Measurements from ENCODE around the gene ATOH8. TPM values are rescaled to one million over a fixed set of nuclear protein-coding genes. Genes with fewer than 3 reads are reported as not detected.

Gene ATOH8
- total and polyA plus RNA-seq, 12 donors, result 8.7 to 45.9 (median 17.8) TPM

GRCh38 chr2:85737481-85737880 lies 16.3 kb upstream of the ATOH8 start:
- ATAC-seq (peak; percentile 33 to 72 (median 52)), DNase-seq (peak; percentile 42 to 76)
- Histone ChIP-seq H3K9me3 (peaks cover 0 to 5% (median 0%) of the 10 kb centered on the region in 11 donors), H3K4me1 (peaks cover 21 to 70% (median 35%) of the 10 kb centered on the region in 9 donors), H3K4me3 (no peak overlapping the region), H3K27ac (peak overlapping the region in 8 of 10 donors; percentile 24 to 67 (median 48)), H3K27me3 (no peaks in the 10 kb centered on the region), H3K36me3 (no peaks in the 10 kb centered on the region)
- 67 to 71% methylated on average over 4 of the region's 4 CpGs for WGBS, 2 donors
- intact Hi-C loops (cut with DNase I), result loop anchor here in 1 of 10 donors (10.0 kb wide), 1 partner anchor 347 kb away; no protein-coding TSS in a partner anchor
- TF ChIP-seq, protein P1, sequence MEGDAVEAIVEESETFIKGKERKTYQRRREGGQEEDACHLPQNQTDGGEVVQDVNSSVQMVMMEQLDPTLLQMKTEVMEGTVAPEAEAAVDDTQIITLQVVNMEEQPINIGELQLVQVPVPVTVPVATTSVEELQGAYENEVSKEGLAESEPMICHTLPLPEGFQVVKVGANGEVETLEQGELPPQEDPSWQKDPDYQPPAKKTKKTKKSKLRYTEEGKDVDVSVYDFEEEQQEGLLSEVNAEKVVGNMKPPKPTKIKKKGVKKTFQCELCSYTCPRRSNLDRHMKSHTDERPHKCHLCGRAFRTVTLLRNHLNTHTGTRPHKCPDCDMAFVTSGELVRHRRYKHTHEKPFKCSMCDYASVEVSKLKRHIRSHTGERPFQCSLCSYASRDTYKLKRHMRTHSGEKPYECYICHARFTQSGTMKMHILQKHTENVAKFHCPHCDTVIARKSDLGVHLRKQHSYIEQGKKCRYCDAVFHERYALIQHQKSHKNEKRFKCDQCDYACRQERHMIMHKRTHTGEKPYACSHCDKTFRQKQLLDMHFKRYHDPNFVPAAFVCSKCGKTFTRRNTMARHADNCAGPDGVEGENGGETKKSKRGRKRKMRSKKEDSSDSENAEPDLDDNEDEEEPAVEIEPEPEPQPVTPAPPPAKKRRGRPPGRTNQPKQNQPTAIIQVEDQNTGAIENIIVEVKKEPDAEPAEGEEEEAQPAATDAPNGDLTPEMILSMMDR (IDR thresholded peaks at IDR 0.05), result no peak

DNA sequence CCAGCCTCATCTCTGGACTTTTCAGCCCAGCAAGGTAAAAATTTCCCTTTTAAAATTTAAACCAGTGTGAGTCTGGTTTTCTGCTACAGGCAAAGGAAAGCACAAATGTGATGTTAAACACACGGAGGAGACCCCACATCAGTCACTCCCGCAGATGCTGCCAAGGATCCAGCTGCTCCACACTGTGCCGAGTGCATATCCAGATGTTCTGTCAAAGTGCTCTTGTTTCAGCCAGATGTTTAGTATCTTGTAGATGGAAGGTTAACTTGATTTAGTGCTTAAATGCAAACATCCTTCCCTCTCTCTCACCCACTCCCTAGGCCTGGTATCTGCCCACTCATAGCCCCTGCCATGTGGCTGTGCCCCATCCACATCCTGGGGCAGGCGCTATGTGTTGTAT lies 15.8 kb upstream of the ATOH8 start:
- ATAC-seq, result no peak
- Histone ChIP-seq H3K9me3 (peaks cover 0 to 5% (median 0%) of the 10 kb centered on the region in 11 donors), H3K27me3 (no peaks in the 10 kb centered on the region), H3K36me3 (no peaks in the 10 kb centered on the region), H3K4me3 (no peak overlapping the region), H3K27ac (peak overlapping the region in 8 of 10 donors; percentile 24 to 67 (median 48)), H3K4me1 (peaks cover 24 to 73% (median 38%) of the 10 kb centered on the region in 9 donors)
- TF ChIP-seq, protein P1 (IDR thresholded peaks at IDR 0.05), result no peak
- no peak for DNase-seq
- intact Hi-C loops (cut with DNase I), result loop anchor here in 1 of 10 donors (10.0 kb wide), 1 partner anchor 347 kb away; no protein-coding TSS in a partner anchor
- WGBS, 2 donors, result 65 to 81% methylated on average over 4 of the region's 4 CpGs

- DNase-seq, result no peak
- intact Hi-C loops (cut with DNase I), result loop anchor here in 1 of 10 donors (10.0 kb wide), 1 partner anchor 335 kb away; no protein-coding TSS in a partner anchor
- TF ChIP-seq, protein P1 (IDR thresholded peaks at IDR 0.05), result no peak
- H3K27me3 ChIP-seq, result no peaks in the 10 kb centered on the region
- WGBS, 2 donors, result 84 to 85% methylated on average over 4 of the region's 4 CpGs
- H3K36me3 ChIP-seq, result no peaks in the 10 kb centered on the region
- no peak for ATAC-seq
- peak overlapping the region in 8 of 10 donors; percentile 87 to 98 (median 90) for H3K27ac ChIP-seq
- H3K4me3 ChIP-seq, result no peak overlapping the region
- peaks cover 0 to 5% (median 0%) of the 10 kb centered on the region in 11 donors for H3K9me3 ChIP-seq
- H3K4me1 ChIP-seq, result peaks cover 41 to 78% (median 53%) of the 10 kb centered on the region in 9 donors
These were observed 13.6 kb upstream of the ATOH8 start for GRCh38 chr2:85740193-85740592.

- 55 to 58% methylated on average over 9 of the region's 9 CpGs for WGBS, 2 donors
- Histone ChIP-seq H3K27ac (peak overlapping the region; percentile 82 to 98 (median 90)), H3K4me3 (no peak overlapping the region), H3K4me1 (peaks cover 45 to 89% (median 64%) of the 10 kb centered on the region in 9 donors), H3K27me3 (no peaks in the 10 kb centered on the region), H3K36me3 (no peaks in the 10 kb centered on the region), H3K9me3 (peaks cover 0 to 5% (median 0%) of the 10 kb centered on the region in 11 donors)
- TF ChIP-seq, protein P1 (IDR thresholded peaks at IDR 0.05), result no peak
- DNase-seq, result peak in 1 of 2 donors; percentile 46
- peak in 7 of 8 donors; percentile 10 to 54 (median 28) for ATAC-seq
- intact Hi-C loops (cut with DNase I), result loop anchor here in 1 of 10 donors (10.0 kb wide), 1 partner anchor 333 kb away; no protein-coding TSS in a partner anchor
These were observed 12.5 kb upstream of the ATOH8 start for GRCh38 chr2:85741211-85741832.
